GM19238 (cell line): ENCODE data around the gene DCP1B.

ENCODE experiments used
- DNase-seq: peaks from one replicate; pipeline ENCODE4 v3.0.0; 2011; ENCODE audit warnings: low spot score; ENCODE audit not compliant: insufficient read length

Gene DCP1B

GRCh38 chr12:1935700-1936378, 68.4 kb downstream of the DCP1B start:
- DNase-seq = no peak

DNA sequence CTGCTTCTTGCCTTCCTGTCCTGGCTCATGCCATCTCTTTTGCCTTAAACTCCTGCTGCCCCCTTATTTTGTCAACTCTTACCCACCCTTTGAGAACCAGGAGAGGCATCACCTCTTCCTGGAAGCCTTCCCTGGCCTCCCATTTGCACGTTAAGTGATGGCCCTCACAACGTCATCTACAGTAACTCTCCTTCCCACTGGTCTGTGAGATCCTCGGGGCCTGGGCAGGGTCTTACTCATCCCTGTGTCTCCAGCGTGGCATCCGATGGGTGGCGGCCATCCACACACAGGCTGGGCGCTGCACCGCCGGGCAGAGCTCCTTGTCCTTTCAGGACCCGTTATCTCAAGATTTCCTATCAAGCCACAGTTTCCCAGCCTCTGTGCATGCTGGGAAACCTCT, 69.0 kb downstream of the DCP1B start:
- DNase-seq = no peak

GRCh38 chr12:1934831-1935230, 69.4 kb downstream of the DCP1B start:
- no peak for DNase-seq

DNA sequence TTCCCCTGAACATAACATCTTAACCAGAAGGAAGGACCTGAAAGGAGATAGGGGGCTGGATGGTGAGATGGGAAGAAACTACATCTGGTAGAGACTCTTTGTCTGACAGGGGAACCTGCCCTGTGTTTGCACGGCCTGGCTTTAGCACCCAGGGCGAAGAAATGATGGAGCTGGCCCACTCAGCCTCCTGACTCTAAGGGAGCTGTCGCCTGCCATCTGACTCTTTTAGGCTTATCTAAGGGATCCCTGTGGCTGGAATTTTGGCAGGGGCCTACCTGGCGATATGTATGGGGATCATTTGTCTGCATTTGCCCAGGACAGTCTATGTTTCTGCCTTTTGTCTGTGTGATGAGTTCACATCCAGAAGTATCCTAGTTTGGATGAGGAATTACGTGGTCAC, 70.2 kb downstream of the DCP1B start:
- DNase-seq = no peak

DNA sequence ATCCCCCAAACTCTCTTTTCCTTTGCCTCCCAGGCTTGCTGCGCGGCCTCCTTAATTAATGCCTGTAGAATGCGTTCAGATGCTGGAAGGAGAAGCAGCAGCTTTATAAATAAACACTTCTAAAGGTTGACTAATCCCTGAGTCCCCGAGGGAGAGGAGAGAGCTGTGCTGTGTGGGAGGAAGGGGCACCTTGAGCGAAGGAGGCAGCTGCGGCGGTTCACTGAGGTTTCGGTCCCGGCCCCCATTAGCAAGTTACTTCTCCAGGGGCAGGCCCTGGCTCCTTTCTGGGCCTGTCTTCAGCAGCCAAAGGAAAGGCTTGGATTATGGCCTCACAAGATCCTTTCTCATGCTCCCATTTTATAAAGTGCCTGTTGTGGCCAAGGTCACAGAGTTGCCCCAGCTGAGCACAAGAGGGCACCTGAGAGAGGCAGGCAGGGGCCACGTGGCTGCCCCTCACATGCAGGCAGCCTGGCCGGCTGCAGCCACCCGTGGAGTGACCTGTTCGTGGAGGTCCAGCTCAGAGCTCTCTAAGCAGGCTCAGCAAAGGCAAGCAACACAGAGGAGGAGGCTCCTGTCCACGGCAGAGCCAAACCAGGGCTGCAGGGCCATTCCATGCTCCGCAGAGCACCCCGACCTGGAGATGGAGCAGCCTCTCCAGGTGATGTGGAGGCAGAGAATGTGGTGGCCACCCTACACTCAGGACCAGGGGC, 70.8 kb downstream of the DCP1B start:
- no peak for DNase-seq

DNA sequence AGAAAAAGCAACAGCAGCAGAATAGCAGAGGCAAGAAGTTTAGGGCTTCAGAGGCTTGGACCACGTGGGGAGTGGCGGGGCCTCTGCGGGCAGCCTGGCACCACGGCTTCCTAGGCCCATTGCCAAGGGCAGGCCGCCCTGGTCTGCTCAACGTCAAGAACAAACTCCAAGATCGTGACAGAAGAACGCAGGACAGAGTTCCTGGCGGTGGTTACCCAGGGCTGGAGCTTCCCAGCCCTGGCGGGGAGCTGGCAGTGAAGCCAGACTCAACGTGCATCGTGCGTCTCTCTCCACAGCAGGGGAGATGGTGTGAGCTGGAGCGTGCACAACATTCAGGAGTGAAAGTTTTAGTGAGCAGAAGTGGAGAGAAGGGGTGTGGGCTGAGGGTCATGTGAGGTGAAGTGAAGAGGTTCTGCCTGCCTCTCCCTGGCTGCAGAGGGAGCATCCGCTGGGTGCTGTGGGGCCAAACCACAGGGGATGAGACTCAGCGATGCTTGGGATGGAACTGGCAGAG, 71.9 kb downstream of the DCP1B start:
- no peak for DNase-seq

GRCh38 chr12:1931642-1932041, 72.6 kb downstream of the DCP1B start:
- DNase-seq = no peak

DNA sequence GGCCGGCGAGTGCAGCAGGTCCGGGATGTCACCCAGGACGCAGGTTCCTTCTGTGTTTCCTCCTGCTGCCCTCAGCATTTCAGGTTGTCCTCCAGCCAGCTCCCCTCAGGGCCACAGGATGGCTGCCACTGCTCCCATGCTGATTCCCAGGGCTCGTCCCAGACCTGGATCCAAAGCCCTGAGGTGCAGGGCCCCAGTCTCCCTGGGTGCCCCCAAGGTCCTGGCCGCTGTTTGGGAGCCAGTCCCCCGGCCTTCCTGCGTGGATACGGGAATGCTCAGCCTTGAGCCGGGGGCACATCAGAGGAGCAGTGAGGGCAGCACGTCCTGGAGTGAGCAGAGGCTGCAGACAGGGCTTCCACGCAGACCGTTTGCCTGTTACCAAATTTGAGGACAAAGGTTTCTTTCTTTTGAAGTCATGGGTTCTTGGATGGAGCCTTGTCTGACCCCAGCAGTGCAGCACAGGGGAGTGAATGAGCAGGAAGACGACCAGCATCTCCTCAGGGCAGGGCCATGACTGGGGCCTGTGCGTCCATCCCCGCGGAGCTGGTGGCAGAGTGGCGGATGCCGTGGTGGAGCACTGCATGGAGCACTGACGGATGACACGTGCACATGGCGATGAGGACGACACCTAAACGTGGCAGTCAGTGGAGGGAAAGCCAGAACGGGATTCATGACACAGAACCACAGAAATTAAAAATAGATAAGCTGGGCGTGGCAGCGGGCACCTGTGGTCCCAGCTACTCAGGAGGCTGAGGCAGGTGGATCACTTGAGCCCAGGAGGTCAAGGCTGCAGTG, 73.3 kb downstream of the DCP1B start:
- DNase-seq = no peak

DNA sequence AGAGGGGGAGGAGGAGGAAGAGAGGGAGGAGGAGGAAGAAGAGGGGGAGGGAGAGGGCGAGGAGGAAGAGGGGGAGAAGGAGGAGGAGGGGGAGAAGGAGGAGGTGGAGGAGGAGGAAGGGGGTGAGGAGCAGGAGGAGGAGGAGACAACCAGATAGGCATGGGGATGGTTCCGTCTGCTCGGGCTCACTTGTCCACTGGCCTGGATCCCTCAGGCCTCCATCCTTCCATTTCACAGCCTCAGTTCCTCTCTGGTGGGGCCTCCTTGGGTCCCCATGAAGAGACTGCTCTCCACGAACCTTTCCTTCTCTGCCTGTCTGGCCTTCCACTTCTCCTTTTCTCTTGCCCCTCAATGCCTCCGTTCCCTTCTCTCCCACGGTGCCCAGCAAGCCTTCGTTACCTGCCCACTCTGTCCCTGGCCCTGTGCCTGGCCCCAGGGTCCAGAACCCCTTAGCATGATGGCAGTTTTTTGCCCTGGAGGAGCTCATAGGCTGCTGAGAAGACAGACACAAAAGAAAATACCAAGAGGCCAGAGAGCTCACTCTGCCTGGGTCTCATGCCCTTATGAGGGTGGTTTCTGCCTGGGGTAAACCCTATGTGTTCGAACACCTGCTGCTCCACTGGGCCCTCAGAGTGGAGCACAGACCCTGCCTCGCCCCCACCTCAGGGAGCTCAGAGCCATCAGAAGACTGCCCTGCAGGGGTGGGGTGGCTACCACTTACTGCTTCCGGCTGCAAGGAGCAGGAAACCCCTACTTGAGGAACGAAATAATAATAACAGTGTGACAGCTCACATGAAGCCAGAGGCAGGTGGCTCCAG, 74.1 kb downstream of the DCP1B start:
- DNase-seq = no peak

DNA sequence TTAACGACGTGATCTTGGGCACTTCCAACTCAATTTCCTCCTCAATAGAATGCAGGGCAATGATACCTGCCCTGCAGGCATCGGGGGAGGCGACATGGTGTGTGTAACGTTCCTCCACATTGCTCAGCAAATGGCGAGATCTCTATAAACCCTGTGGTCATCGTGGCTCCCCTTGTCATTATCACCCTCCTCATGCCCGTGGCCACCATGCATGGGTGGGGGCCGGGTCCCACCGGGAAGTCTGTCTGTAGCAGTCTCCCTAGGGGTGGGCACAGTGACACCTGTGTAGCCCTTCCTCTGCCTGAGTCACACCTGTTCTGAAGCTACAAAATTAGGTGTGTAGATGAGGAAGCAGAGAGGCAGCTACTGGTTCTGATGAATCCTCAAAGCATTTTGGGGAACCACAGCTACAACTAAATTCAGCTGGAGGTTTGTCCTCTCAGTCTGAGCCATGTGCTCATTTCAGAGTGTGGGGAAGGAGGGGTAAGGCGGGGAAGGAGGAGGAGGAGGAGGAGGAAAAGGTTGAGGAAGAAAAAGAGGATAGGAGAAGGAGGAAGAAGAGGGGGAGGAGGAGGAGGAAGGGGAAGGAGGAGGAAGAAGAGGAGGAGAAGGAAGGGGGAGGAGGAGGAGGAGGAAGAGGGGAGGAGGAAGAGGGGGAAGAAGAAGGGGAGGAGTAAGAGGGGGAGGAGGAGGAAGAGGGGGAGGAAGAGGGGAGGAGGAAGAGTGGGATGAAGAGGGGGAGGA, 74.8 kb downstream of the DCP1B start:
- DNase-seq = no peak

GRCh38 chr12:1928439-1929121, 75.7 kb downstream of the DCP1B start:
- DNase-seq = no peak

DNA sequence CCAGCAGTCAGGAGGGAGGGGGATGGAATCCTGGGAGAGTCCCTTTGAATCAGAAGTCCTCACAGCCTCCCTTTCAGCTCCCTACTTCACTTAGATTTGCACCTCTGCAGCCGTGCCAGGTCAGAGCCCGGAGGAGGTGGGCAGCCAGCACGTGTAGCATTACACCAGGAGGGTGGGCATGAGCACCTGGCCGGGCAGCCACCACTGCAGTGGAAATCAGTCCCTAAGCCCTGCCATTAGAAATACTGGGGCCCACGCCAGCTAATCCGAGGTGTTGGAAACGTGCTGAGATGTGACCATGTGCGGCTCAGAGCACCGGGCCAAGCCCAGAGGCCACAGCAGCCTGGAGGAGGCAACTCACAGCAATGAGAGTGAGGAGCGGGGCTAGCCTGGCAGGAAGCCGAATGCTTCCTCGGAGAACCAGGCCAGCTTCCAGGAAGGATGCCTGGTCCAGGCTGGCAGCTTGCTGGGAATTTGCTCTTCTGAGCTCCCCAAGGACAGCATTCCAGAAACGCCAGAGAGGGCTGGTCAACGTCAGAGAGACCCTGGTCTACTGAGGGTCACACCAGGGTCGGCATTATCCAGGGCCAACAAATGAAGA, 76.4 kb downstream of the DCP1B start:
- DNase-seq = no peak

DNA sequence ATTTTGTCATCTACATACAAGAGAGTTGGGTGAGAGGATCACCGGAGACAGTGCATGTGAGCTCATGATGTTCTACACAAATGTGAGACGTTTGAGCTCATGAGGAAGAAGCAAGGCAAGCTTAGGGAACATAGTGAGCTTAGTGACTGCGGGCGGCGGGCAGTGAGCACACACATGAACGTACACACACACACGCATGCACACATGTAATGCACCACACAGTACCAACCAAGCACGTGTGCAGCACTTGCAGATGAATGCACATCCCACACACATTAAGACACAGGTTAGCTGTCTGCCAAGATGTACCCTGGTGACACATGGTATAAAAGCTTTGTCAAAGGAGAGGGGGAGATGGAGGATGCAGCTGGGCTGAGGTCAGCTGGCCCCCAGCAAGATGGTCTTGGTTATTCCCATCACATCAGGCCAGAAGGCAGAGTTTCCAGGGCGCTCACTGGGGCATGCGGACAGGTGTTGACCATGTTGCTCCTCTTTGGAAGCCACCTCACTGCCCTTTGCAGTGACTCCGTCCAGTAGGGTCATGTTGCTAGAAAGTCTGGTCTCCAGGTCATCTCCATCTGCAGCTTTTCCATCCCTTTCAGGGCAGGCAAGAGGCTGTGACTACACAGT, 77.1 kb downstream of the DCP1B start:
- no peak for DNase-seq

- DNase-seq = no peak
These were observed 78.0 kb downstream of the DCP1B start for GRCh38 chr12:1926251-1926657.

- no peak for DNase-seq
These were observed 78.6 kb downstream of the DCP1B start for GRCh38 chr12:1925684-1926006.

DNA sequence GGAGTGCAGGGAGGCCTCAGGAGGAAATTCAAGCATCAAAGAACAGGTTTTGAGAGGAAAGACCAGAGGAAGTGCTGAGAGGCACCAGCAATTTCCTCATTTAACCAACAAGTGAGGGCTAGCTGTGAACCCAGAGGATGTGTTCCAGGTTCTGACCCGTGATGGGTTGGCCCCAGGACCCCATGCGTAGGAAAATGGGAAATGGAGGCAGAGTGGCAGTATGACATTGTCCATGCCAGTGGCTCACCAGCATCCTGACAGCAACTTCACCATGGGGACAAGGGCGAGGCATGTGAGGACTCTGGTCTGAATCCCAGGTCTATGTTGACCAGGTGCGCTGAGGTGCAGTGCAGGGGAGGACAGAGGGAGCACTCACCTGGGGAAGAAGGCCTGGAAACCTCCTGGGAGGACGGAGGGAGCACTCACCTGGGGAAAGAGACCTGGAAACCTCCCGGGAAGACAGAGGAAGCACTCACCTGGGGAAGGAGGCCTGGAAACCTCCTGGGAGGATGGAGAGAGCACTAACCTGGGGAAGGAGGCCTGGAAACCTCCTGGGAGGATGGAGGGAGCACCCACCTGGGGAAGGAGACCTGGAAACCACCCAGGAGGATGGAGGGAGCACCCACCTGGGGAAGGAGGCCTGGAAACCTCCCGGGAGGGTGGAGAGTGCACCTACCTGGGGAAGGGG, 79.1 kb downstream of the DCP1B start:
- DNase-seq = no peak

DNA sequence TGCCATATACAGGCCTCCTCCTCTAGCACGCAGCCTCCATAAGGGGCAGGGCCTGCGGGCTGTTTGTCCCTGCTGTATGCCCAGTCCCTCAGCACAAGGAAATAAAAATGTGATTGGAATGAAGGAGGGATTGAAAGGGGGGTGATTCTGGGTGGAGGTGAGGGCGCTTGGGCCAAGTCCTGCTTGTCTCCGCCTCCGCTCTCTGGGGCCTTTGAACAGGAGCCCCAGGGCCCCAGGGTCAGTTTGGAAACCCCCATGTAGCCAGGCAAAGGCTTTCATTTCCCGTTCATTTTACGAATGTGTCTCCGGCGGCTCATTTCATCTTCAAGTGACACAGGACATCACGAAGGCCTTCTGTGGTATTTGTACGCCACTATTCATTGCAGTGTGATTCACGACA, 81.3 kb downstream of the DCP1B start:
- DNase-seq = no peak

DNA sequence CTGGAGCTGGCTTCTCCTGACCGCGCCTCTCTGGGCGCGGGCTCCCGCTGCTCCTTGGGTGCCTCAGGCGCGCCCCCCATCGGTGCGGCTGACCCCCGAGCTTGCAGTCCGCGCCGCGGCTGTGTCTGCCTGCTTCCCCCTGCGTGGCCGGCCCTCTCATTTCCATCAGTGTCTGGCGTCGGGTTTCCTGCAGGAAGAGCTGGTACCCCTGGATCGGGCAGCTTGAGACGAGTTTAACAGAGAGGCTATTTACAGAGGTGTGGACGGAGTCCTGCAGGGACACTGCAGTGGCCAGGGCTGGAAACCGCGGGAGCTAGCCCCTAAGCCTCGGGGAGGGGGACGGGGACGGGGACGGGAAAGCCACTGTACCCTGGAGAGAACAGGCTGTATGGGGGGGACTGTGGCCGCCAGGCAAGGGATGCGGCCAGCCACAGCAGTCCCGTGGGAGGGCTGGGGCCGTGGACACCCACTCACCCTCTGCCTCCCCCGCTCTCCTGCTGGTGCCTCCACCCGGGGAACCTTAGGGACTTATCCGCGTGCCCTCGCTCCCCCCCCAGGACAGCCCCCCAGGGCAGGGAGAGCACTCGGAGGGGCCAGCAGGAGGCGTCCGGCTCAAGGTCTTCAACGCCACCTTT, 82.1 kb downstream of the DCP1B start:
- no peak for DNase-seq
